HG02981 (cell line): Measurements from ENCODE around the gene LRRN2.

Source experiments
- ATAC-seq: cut with Tn5 transposase; IDR thresholded peaks from one replicate; pipeline ENCODE4 v1.9.1; 2021; ENCODE audit warnings: mild to moderate bottlenecking, moderate library complexity; ENCODE audit not compliant: unreplicated experiment

LRRN2 gene

GRCh38 chr1:204602871-204603542 lies 82.5 kb downstream of the LRRN2 start:
- no peak for ATAC-seq

- no peak for ATAC-seq
Observed at GRCh38 chr1:204602111-204602579, 83.4 kb downstream of the LRRN2 start.

DNA sequence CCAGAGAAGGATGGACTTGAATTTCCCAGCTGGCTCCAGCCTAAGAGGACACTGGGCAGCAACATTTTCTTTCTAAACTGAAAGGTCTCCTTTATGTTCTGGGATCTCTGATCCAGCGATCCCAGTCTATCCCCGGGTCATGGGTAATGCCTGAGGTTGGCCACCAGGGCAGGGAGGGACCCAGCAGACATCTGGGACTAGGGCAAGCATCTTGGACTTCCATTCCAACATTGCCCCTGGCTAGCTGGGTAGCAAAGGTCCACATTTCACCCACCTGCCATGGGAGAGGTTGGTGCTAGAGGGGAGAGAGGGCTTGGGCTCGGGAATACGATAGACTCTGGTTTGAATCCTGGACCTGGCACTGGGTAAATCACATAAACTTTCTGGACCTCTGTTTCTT lies 84.6 kb downstream of the LRRN2 start:
- ATAC-seq: no peak

DNA sequence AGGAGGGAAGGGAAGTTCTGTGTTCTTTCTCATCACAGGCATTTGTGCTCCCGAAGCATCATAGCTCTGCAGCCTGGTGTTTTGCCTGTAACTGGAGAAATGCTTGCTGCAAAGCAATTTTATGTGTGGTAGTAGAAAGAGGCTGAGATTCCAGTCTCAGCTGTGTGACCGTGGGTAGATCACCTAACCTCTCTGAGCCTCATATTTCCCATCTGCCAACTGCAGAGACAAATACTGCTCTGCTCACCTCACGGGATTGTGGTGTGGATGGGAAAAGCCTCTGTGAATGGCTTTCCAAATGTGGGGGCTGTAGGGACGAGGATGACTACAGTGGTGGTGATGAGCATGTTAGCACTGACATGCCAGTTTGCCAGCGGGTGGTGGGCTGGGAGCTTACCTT lies 85.3 kb downstream of the LRRN2 start:
- no peak for ATAC-seq

DNA sequence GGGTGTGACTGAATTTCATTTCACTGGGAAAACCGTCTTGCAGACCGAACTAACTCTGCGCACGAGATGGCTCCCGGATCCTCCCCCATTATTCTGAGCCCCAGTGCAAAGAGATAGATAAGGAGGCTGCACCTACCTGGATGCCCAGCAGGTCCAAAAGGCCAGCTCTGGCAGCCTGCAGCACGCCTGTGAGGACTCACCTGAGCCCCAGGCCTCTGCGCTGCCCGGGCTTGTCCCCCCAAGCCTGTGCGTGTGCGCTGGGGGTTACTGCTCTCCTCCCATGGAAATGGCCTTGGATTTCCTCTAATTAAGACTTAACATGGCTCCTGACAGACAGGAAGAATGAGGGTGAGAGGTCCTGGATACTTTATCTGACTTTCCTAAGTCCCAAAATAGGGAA lies 85.9 kb downstream of the LRRN2 start:
- no peak for ATAC-seq

DNA sequence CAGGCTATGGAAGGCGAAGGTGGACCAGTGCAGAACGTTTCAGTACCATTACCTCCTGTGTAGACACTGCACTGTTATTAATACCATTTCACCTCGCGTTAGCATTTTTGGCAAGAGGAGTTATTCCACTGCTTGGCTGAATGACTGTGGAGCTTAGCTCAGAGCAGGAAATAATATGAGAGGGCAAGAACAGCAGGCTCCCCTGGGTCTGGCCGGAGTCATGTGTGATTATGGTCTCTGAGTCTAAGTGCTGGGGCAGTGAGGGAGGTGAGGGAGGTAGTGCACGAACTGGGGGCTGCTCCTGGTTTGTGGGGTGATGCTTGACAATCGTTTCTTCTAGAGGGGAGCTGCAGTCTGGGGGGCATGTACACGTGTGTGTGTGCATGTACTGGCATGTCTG lies 86.4 kb downstream of the LRRN2 start:
- no peak for ATAC-seq

GRCh38 chr1:204598319-204598969 lies 87.1 kb downstream of the LRRN2 start:
- no peak for ATAC-seq

GRCh38 chr1:204592246-204592948 lies 93.1 kb downstream of the LRRN2 start:
- no peak for ATAC-seq

- ATAC-seq: no peak
Observed at GRCh38 chr1:204591473-204592090, 94.0 kb downstream of the LRRN2 start.

- no peak for ATAC-seq
Observed at GRCh38 chr1:204589409-204590038, 96.0 kb downstream of the LRRN2 start.

GRCh38 chr1:204588826-204589225 lies 96.7 kb downstream of the LRRN2 start:
- no peak for ATAC-seq

GRCh38 chr1:204587621-204588020 lies 97.9 kb downstream of the LRRN2 start:
- no peak for ATAC-seq

GRCh38 chr1:204584699-204585372 lies 100.7 kb downstream of the LRRN2 start:
- ATAC-seq: no peak

DNA sequence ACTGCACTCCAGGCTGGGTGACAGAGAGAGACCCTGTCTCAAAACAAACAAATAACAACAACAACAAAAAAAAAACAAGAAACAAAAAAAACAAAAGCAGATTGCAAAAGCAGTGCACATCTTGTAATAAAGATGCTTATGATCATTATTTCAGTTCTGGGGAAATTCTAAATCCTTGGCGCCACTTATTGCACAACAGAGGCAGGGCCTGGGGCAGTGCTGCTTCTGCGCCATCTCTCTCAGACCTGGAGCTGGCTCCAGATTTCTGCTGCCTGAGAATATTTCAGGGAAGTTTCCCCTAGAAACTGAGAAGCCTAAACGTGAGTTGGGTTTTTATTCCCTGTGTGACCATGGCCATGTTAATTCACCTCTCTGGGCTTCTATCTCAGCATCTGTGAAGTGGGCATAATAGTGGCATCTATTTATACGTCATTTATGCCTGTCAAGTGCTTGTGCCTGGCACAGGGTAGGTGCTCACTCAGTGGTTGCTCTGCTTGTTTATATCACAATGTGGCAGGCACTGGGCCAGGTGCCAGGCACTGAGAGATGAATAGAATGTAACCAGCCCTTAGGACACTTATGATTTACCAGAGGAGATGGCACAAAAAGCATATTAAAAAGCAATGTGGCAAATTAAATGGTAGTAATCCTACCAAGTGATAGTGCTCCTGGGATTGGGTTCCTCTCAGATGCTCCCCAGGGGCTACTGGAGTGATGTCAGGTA lies 101.5 kb downstream of the LRRN2 start:
- ATAC-seq: no peak

GRCh38 chr1:204581759-204582158 lies 103.8 kb downstream of the LRRN2 start:
- no peak for ATAC-seq

GRCh38 chr1:204580862-204581261 lies 104.7 kb downstream of the LRRN2 start:
- no peak for ATAC-seq

GRCh38 chr1:204579681-204580080 lies 105.9 kb downstream of the LRRN2 start:
- no peak for ATAC-seq

DNA sequence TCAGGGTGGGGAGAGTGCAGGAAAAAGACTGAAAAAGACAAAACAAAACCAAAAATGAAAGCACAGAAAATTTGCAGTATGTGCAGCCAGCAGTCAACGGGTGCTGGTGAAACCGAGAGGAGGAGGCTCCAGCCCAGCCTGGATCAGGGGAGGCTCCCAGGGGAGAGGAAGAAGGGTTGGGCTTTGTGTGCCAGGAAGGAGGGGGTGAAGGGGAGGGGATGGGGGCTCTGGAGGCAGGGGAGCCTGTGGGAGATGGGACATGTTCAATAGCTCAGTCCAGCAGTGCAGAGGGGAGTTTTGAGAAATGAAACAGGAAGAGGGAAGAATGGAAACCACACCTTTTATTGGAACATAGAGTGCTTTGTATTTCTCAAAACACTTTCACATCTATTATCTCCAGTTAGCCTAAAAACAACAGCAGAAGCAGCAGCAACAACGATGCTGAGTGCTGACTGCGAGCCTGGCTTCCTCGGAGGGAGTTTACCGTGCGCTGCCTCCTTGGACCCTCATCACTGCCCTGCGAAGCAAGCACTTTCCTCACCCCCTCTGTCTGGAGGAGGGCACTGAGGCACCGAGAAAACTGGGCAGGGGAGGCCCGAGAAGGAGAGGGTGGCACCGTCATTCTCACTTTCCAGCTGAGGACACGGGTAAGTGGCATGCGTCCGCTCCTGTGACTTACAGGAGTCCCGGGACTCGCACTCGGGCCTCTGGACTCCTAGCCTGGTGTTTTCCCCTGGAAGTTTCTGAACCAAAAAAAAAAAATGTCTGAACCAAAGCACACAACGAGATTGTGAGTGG lies 106.5 kb downstream of the LRRN2 start:
- ATAC-seq: peak; percentile 78
